AG09309 (cell line): ENCODE data around the gene KIAA1143.

Source experiments
- DNase-seq: peaks from one replicate; pipeline ENCODE4 v3.0.0-alpha.2; 2010; ENCODE audit warnings: low read depth
- H3K4me3 ChIP-seq: 2 replicates; pipeline ENCODE4 v1.5.1; 2011; ENCODE audit warnings: mild to moderate bottlenecking, low read depth, low read length, moderate library complexity; ENCODE audit not compliant: control insufficient read depth
- CTCF ChIP-seq: IDR thresholded peaks from 2 replicates; pipeline ENCODE4 v1.5.1; 2011; ENCODE audit warnings: mild to moderate bottlenecking, low read depth, low read length, inconsistent platforms; ENCODE audit not compliant: insufficient read depth, control insufficient read depth; ENCODE audit errors: missing control alignments

Gene KIAA1143

GRCh38 chr3:44729384-44729910, 32.0 kb downstream of the KIAA1143 start, which contains the start of gene ZNF501:
Gene ZNF501, plus strand, starts transcription at chr3:44729635. Its CDS starts 4,787 bp downstream, at chr3:44734422.
- no peak for TF ChIP-seq CTCF
- H3K4me3 ChIP-seq = peak within 1 kb of the TSS; percentile 75
- peak; percentile 49 for DNase-seq

DNA sequence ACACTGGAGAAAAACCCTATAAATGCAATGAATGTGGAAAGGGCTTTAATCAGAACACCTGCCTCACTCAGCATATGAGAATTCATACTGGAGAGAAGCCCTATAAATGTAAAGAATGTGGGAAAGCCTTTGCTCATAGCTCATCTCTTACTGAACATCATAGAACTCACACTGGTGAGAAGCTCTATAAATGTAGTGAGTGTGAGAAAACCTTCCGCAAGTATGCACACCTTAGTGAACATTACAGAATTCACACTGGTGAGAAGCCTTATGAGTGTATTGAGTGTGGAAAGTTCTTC, 39.4 kb downstream of the KIAA1143 start:
- no peak for TF ChIP-seq CTCF
- H3K4me3 ChIP-seq = no peak overlapping the region
- DNase-seq = no peak

DNA sequence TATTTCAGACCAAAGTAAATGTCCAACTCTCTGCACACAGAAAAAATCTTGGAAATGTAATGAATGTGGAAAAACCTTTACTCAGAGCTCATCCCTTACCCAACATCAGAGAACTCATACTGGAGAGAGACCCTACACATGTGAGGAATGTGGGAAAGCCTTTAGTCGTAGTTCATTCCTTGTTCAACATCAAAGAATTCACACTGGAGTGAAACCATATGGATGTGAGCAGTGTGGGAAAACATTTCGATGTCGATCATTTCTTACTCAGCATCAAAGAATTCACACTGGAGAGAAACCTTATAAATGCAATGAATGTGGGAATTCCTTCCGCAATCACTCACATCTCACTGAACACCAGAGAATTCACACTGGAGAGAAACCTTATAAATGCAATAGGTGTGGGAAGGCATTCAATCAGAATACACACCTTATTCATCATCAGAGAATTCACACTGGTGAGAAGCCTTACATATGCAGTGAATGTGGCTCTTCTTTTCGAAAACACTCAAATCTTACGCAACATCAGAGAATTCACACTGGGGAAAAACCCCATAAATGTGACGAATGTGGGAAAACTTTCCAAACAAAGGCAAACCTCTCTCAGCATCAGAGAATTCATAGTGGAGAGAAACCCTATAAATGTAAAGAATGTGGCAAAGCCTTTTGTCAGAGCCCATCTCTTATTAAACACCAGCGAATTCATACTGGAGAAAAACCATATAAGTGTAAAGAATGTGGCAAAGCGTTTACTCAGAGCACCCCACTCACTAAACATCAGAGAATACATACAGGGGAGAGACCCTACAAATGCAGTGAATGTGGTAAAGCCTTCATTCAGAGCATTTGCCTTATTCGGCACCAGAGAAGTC, 40.0 kb downstream of the KIAA1143 start:
- no peak for DNase-seq
- no peak for TF ChIP-seq CTCF
- H3K4me3 ChIP-seq = no peak overlapping the region

GRCh38 chr3:44712455-44713075, 48.9 kb downstream of the KIAA1143 start, which contains the start of gene ZNF502:
Gene ZNF502, plus strand, starts transcription at chr3:44712660. Its CDS starts 7,602 bp downstream, at chr3:44720262.
- peak; percentile 42 for TF ChIP-seq CTCF
- peak; percentile 49 for DNase-seq
- peak within 1 kb of the TSS; percentile 81 for H3K4me3 ChIP-seq
